H9 (cell line): Measurements from ENCODE around the gene PRPF19. TPM values are rescaled to one million over a fixed set of nuclear protein-coding genes. Genes with fewer than 3 reads are reported as not detected.

Experiments used
- DNase-seq: peaks from one replicate; pipeline ENCODE4 v3.0.0-alpha.2; 2017
- H2AFZ ChIP-seq: one replicate; pipeline ENCODE4 v1.6.1; 2013; ENCODE audit warnings: mild to moderate bottlenecking, low read length, control low read depth, moderate library complexity
- H2AK5ac ChIP-seq: 2 replicates; pipeline ENCODE4 v1.6.1; 2013; ENCODE audit warnings: low read length, control low read depth, mixed read lengths; ENCODE audit not compliant: insufficient read length
- H2BK120ac ChIP-seq: one replicate; pipeline ENCODE4 v1.6.1; 2013; ENCODE audit warnings: low read depth, mild to moderate bottlenecking, low read length, control low read depth, inconsistent platforms; ENCODE audit not compliant: poor library complexity, severe bottlenecking
- H2BK12ac ChIP-seq: 2 replicates; pipeline ENCODE4 v1.6.1; 2013; ENCODE audit warnings: low read length, control low read depth, mixed read lengths, low read depth; ENCODE audit not compliant: insufficient read length
- H2BK15ac ChIP-seq: 2 replicates; pipeline ENCODE4 v1.6.1; 2013; ENCODE audit warnings: low read depth, low read length, control low read depth
- H2BK20ac ChIP-seq: one replicate; pipeline ENCODE4 v1.6.1; 2013; ENCODE audit warnings: low read depth, mild to moderate bottlenecking, low read length, control low read depth, inconsistent platforms; ENCODE audit not compliant: poor library complexity, severe bottlenecking
- H2BK5ac ChIP-seq: 2 replicates; pipeline ENCODE4 v1.6.1; 2013; ENCODE audit warnings: low read length, control low read depth, mixed read lengths; ENCODE audit not compliant: insufficient read length
- H3K14ac ChIP-seq: 2 replicates; pipeline ENCODE4 v1.6.1; 2013; ENCODE audit warnings: low read length, control low read depth; ENCODE audit not compliant: insufficient read depth
- H3K18ac ChIP-seq: 2 replicates; pipeline ENCODE4 v1.6.1; 2013; ENCODE audit warnings: low read depth, mild to moderate bottlenecking, mixed read lengths, low read length, control low read depth; ENCODE audit not compliant: insufficient read length
- H3K23ac ChIP-seq: 2 replicates; pipeline ENCODE4 v1.6.1; 2013; ENCODE audit warnings: low read length, control low read depth, mixed read lengths, low read depth; ENCODE audit not compliant: insufficient read length
- H3K23me2 ChIP-seq: 2 replicates; pipeline ENCODE4 v1.6.1; 2013; ENCODE audit warnings: low read depth, mild to moderate bottlenecking, mixed read lengths, low read length, control low read depth; ENCODE audit not compliant: insufficient read length, poor library complexity, severe bottlenecking
- H3K27ac ChIP-seq: 2 replicates; pipeline ENCODE4 v1.5.1; 2013; ENCODE audit warnings: low read length, control low read depth, mixed read lengths, low read depth; ENCODE audit not compliant: insufficient read length
- H3K27me3 ChIP-seq: 2 replicates; pipeline ENCODE4 v1.6.1; 2013; ENCODE audit warnings: low read length, control low read depth, inconsistent platforms; ENCODE audit not compliant: insufficient read depth
- H3K4ac ChIP-seq: 2 replicates; pipeline ENCODE4 v1.6.1; 2013; ENCODE audit warnings: low read depth, mild to moderate bottlenecking, control low read depth, inconsistent platforms, low read length, moderate library complexity
- H3K4me1 ChIP-seq: 2 replicates; pipeline ENCODE4 v1.6.1; 2013; ENCODE audit warnings: low read length, control low read depth, inconsistent platforms; ENCODE audit not compliant: insufficient read depth
- H3K4me2 ChIP-seq: 2 replicates; pipeline ENCODE4 v1.6.1; 2013; ENCODE audit warnings: low read length, control low read depth, mixed read lengths; ENCODE audit not compliant: insufficient read length, insufficient read depth
- H3K56ac ChIP-seq: 2 replicates; pipeline ENCODE4 v1.6.1; 2013; ENCODE audit warnings: low read depth, mild to moderate bottlenecking, mixed read lengths, low read length, control low read depth; ENCODE audit not compliant: insufficient read length
- H3K79me1 ChIP-seq: 2 replicates; pipeline ENCODE4 v1.6.1; 2013; ENCODE audit warnings: low read depth, mild to moderate bottlenecking, moderate library complexity, low read length, control low read depth, inconsistent platforms; ENCODE audit not compliant: insufficient read depth, poor library complexity, severe bottlenecking
- H3K79me2 ChIP-seq: 2 replicates; pipeline ENCODE4 v1.6.1; 2013; ENCODE audit warnings: low read length, control low read depth, inconsistent platforms; ENCODE audit not compliant: insufficient read depth
- H3K9ac ChIP-seq: 2 replicates; pipeline ENCODE4 v1.6.1; 2013; ENCODE audit warnings: low read length, control low read depth, mixed read lengths; ENCODE audit not compliant: insufficient read length; ENCODE audit errors: extremely low read depth
- H3K9me3 ChIP-seq: one replicate; pipeline ENCODE4 v1.6.1; 2013; ENCODE audit warnings: low read depth, low read length, inconsistent platforms; ENCODE audit not compliant: control insufficient read depth
- H3T11ph ChIP-seq: one replicate; pipeline ENCODE4 v1.6.1; 2013; ENCODE audit warnings: mild to moderate bottlenecking, low read length, control low read depth, inconsistent platforms
- H4K20me1 ChIP-seq: one replicate; pipeline ENCODE4 v1.6.1; 2013; ENCODE audit not compliant: control insufficient read depth, insufficient read length, insufficient read depth
- H4K5ac ChIP-seq: 2 replicates; pipeline ENCODE4 v1.6.1; 2013; ENCODE audit warnings: low read depth, mild to moderate bottlenecking, mixed read lengths, low read length, control low read depth; ENCODE audit not compliant: insufficient read length
- H4K8ac ChIP-seq: replicated peaks from 2 replicates; pipeline ENCODE4 v1.6.1; 2013; ENCODE audit warnings: low read length, control low read depth, mixed read lengths, low read depth; ENCODE audit not compliant: insufficient read length
- H4K91ac ChIP-seq: 2 replicates; pipeline ENCODE4 v1.6.1; 2013; ENCODE audit warnings: low read depth, mild to moderate bottlenecking, moderate library complexity, mixed read lengths, low read length, control low read depth; ENCODE audit not compliant: insufficient read length
- H3K27ac Mint-ChIP-seq, 3 experiments: 2 replicates in 2 of 3; 3 replicates in 1 of 3; pipeline ENCODE4 v1.8.0; 2020 to 2021; ENCODE audit warnings: mixed read lengths in 3 of 3, mild to moderate bottlenecking in 1 of 3, moderate library complexity in 1 of 3
- H3K27me3 Mint-ChIP-seq: 2 replicates; pipeline ENCODE4 v1.8.0; 2021; ENCODE audit warnings: low read depth, mild to moderate bottlenecking, moderate library complexity, mixed read lengths
- H3K36me3 Mint-ChIP-seq, 3 experiments: 2 replicates in 2 of 3; 3 replicates in 1 of 3; pipeline ENCODE4 v1.8.0; 2020 to 2021; ENCODE audit warnings: low read depth in 3 of 3, mixed read lengths in 3 of 3; ENCODE audit not compliant: insufficient read depth in 1 of 3
- H3K4me1 Mint-ChIP-seq, 2 experiments: 2 replicates each; pipeline ENCODE4 v1.8.0; 2020; ENCODE audit warnings: mixed read lengths in 2 of 2
- H3K4me3 Mint-ChIP-seq, 2 experiments: 2 replicates in 1 of 2; 3 replicates in 1 of 2; pipeline ENCODE4 v1.8.0; 2020 to 2021; ENCODE audit warnings: mild to moderate bottlenecking in 2 of 2, mixed read lengths in 2 of 2, moderate library complexity in 1 of 2
- H3K9me3 Mint-ChIP-seq, 2 experiments: 2 replicates in 1 of 2; 3 replicates in 1 of 2; pipeline ENCODE4 v1.8.0; 2020; ENCODE audit warnings: mild to moderate bottlenecking in 2 of 2, mixed read lengths in 2 of 2, moderate library complexity in 1 of 2
- WGBS: extraction: QIAGEN DNeasy Blood & Tissue Kit; methylation state at CpG from one replicate; pipeline ENCODE4 v1.1.7; 2013; ENCODE audit warnings: missing lambda C conversion rate, low lambda C conversion rate, mixed read lengths; ENCODE audit not compliant: insufficient read length; ENCODE audit errors: extremely low coverage; 5-methylcytosine and 5-hydroxymethylcytosine counted together
- total RNA-seq: library from RNA; stranded (reverse); gene quantifications from 2 replicates; pipeline ENCODE4 v1.2.1, GENCODE V29; 2021
- TF ChIP-seq, protein P1 (sequence below): fragments of 200-600 bp; sonication (generic); conservative IDR thresholded peaks from 3 replicates; pipeline ENCODE4 v1.8.0; 2021; ENCODE audit warnings: antibody characterized with exemption, mild to moderate bottlenecking

Gene PRPF19
- total RNA-seq, 1 experiment from 2014 or later = 130 TPM

DNA sequence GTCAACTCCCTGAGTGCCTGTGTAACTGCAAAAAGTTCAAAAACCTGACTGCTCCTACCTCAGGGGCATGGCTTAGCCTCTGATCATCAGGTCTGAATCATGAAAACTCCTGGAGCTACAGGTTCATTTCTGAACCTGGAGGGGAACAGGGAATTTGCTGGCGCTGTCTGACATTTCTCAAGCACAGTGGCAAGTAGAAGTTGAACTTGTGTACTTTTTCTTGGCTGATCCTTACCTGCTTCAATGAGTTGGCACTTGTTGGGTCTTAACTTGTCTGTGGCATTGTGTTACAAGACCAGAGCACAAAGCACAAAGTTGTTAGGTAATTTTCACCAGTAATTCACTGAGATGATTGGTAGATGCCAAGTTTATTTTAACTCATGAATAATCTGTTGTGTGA is 10.9 kb upstream of the PRPF19 start:
- no peak for DNase-seq
- Histone ChIP-seq H3K27ac (no peak overlapping the region), H2BK5ac (no peak overlapping the region), H3K4ac (no peak overlapping the region), H3K18ac (no peak overlapping the region), H3K14ac (no peak overlapping the region), H4K8ac (no peak overlapping the region), H3K9ac (no peak overlapping the region), H3K9me3 (no peaks in the 10 kb centered on the region), H2AFZ (no peak overlapping the region), H2AK5ac (no peak overlapping the region), H2BK20ac (no peak overlapping the region), H2BK12ac (no peak overlapping the region), H4K91ac (no peak overlapping the region), H4K20me1 (no peaks in the 10 kb centered on the region), H3K23ac (no peak overlapping the region), H3K79me2 (no peaks in the 10 kb centered on the region; the same call in 1 of the 2 replicates), H3K79me1 (no peaks in the 10 kb centered on the region), H3T11ph (no peak overlapping the region), H4K5ac (no peak overlapping the region), H3K27me3 (no peaks in the 10 kb centered on the region), H3K4me2 (no peak overlapping the region), H2BK120ac (no peak overlapping the region), H3K4me1 (peaks cover 2% of the 10 kb centered on the region), H3K23me2 (peaks cover 22% of the 10 kb centered on the region), H2BK15ac (no peak overlapping the region), H3K56ac (no peak overlapping the region)
- Mint-ChIP-seq H3K36me3 (peaks cover 15 to 34% (median 20%) of the 10 kb centered on the region in 3 experiments), H3K4me3 (no peak overlapping the region), H3K9me3 (no peaks in the 10 kb centered on the region; a peak in 1 of 5 replicates), H3K4me1 (peaks cover 38 to 40% of the 10 kb centered on the region in 2 experiments), H3K27ac (no peak overlapping the region), H3K27me3 (peaks cover 5% of the 10 kb centered on the region)
- TF ChIP-seq, protein P1, sequence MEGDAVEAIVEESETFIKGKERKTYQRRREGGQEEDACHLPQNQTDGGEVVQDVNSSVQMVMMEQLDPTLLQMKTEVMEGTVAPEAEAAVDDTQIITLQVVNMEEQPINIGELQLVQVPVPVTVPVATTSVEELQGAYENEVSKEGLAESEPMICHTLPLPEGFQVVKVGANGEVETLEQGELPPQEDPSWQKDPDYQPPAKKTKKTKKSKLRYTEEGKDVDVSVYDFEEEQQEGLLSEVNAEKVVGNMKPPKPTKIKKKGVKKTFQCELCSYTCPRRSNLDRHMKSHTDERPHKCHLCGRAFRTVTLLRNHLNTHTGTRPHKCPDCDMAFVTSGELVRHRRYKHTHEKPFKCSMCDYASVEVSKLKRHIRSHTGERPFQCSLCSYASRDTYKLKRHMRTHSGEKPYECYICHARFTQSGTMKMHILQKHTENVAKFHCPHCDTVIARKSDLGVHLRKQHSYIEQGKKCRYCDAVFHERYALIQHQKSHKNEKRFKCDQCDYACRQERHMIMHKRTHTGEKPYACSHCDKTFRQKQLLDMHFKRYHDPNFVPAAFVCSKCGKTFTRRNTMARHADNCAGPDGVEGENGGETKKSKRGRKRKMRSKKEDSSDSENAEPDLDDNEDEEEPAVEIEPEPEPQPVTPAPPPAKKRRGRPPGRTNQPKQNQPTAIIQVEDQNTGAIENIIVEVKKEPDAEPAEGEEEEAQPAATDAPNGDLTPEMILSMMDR = no peak
- no CpG with 5 or more reads among the region's 1 CpG for WGBS
